ENCODE measurements around the gene DNAJC30. TPM values are rescaled to one million over a fixed set of nuclear protein-coding genes. Genes with fewer than 3 reads are reported as not detected.
A peak's percentile ranks its signal among the peaks of the same experiment; 100 is the strongest.

The DNAJC30 gene
- polyA plus RNA-seq, 1 donor (not counting 4 experiments of a cell fraction or from before 2014, with no cell fraction given): 4.9 TPM

- H3K9ac ChIP-seq (ENCODE audit: control insufficient read depth, extremely low read depth, insufficient read depth, low read length): peak overlapping the region; percentile 89
- H2AFZ ChIP-seq (ENCODE audit: control insufficient read depth, low read length): no peak overlapping the region
- peaks cover 14 to 15% of the 10 kb centered on the region in 2 experiments for H3K36me3 ChIP-seq (ENCODE audit: control insufficient read depth in 2 of 2, extremely low read depth in 1 of 2, insufficient read depth in 2 of 2, low read length in 2 of 2)
- no peaks in the 10 kb centered on the region for H3K27me3 ChIP-seq (ENCODE audit: control insufficient read depth, extremely low read depth, insufficient read depth, low read length)
- peak overlapping the region; percentile 85 to 95 (median 93) for H3K4me3 ChIP-seq (ENCODE audit: control insufficient read depth in 2 of 3, extremely low read depth in 1 of 3, insufficient read depth in 2 of 3, low read depth in 1 of 3, low read length in 3 of 3)
- no peak for TF ChIP-seq CTCF (optimal IDR thresholded peaks at IDR 0.05 in 1 of 3, IDR thresholded peaks at IDR 0.05 in 1 of 3, conservative IDR thresholded peaks at IDR 0.05 in 1 of 3; ENCODE audit: extremely low read depth in 1 of 3, insufficient read depth in 2 of 3, low read length in 3 of 3)
- no peak for TF ChIP-seq EZH2 (IDR thresholded peaks at IDR 0.05; ENCODE audit: low read length)
- H3K27ac ChIP-seq (ENCODE audit: control insufficient read depth, insufficient read depth, low read length): peak overlapping the region; percentile 83
- H3K9me1 ChIP-seq (ENCODE audit: control insufficient read depth, extremely low read depth, insufficient read depth, low read length): peaks cover 14% of the 10 kb centered on the region
- H4K20me1 ChIP-seq (ENCODE audit: control insufficient read depth, extremely low read depth, insufficient read depth, low read length): peaks cover 36% of the 10 kb centered on the region
- DNase-seq (ENCODE audit: low read depth, low spot score): no peak
- dilution Hi-C loops (cut with MboI; ENCODE audit: extremely low pct_ligation_motif_present, low sequenced_read_pairs): no loop called here
- H3K9me3 ChIP-seq (ENCODE audit: control insufficient read depth, low read depth, low read length): no peaks in the 10 kb centered on the region
- peak; percentile 88 for FAIRE-seq
- H3K79me2 ChIP-seq (ENCODE audit: control insufficient read depth, insufficient read depth, low read length): peaks cover 52% of the 10 kb centered on the region
- H3K4me1 ChIP-seq (ENCODE audit: control insufficient read depth, extremely low read depth, insufficient read depth, low read length): peaks cover 33% of the 10 kb centered on the region
- peak overlapping the region; percentile 96 for H3K4me2 ChIP-seq (ENCODE audit: control insufficient read depth, extremely low read depth, insufficient read depth, low read depth, low read length)
Observed at GRCh38 chr7:73717991-73718405, 34.7 kb upstream of the DNAJC30 start.

- FAIRE-seq (no peak), DNase-seq (ENCODE audit: low read depth, low spot score) (no peak)
- peaks cover 33% of the 10 kb centered on the region for H3K4me1 ChIP-seq (ENCODE audit: control insufficient read depth, extremely low read depth, insufficient read depth, low read length)
- H3K4me2 ChIP-seq (ENCODE audit: control insufficient read depth, extremely low read depth, insufficient read depth, low read depth, low read length): peak overlapping the region; percentile 96
- peaks cover 43% of the 10 kb centered on the region for H4K20me1 ChIP-seq (ENCODE audit: control insufficient read depth, extremely low read depth, insufficient read depth, low read length)
- H3K27me3 ChIP-seq (ENCODE audit: control insufficient read depth, extremely low read depth, insufficient read depth, low read length): no peaks in the 10 kb centered on the region
- H3K27ac ChIP-seq (ENCODE audit: control insufficient read depth, insufficient read depth, low read length): peak overlapping the region; percentile 83
- H3K9me1 ChIP-seq (ENCODE audit: control insufficient read depth, extremely low read depth, insufficient read depth, low read length): peaks cover 14% of the 10 kb centered on the region
- H3K9me3 ChIP-seq (ENCODE audit: control insufficient read depth, low read depth, low read length): no peaks in the 10 kb centered on the region
- peak overlapping the region; percentile 85 to 95 (median 93) for H3K4me3 ChIP-seq (ENCODE audit: control insufficient read depth in 2 of 3, extremely low read depth in 1 of 3, insufficient read depth in 2 of 3, low read depth in 1 of 3, low read length in 3 of 3)
- peaks cover 60% of the 10 kb centered on the region for H3K79me2 ChIP-seq (ENCODE audit: control insufficient read depth, insufficient read depth, low read length)
- dilution Hi-C loops (cut with MboI; ENCODE audit: extremely low pct_ligation_motif_present, low sequenced_read_pairs): no loop called here
- H2AFZ ChIP-seq (ENCODE audit: control insufficient read depth, low read length): no peak overlapping the region
- no peak for TF ChIP-seq EZH2 (IDR thresholded peaks at IDR 0.05; ENCODE audit: low read length)
- no peak for TF ChIP-seq CTCF (optimal IDR thresholded peaks at IDR 0.05 in 1 of 3, IDR thresholded peaks at IDR 0.05 in 1 of 3, conservative IDR thresholded peaks at IDR 0.05 in 1 of 3; ENCODE audit: extremely low read depth in 1 of 3, insufficient read depth in 2 of 3, low read length in 3 of 3)
- H3K9ac ChIP-seq (ENCODE audit: control insufficient read depth, extremely low read depth, insufficient read depth, low read length): peak overlapping the region; percentile 89
- H3K36me3 ChIP-seq (ENCODE audit: control insufficient read depth in 2 of 2, extremely low read depth in 1 of 2, insufficient read depth in 2 of 2, low read length in 2 of 2): peaks cover 14 to 23% of the 10 kb centered on the region in 2 experiments
Observed at GRCh38 chr7:73717025-73717807, 34.0 kb upstream of the DNAJC30 start.
